Measurements from ENCODE around the gene CTIF. TPM values are rescaled to one million over a fixed set of nuclear protein-coding genes. Genes with fewer than 3 reads are reported as not detected.

The CTIF gene
- total RNA-seq, 2 experiments from 2014 or later: 0.06 to 0.38 TPM

- intact Hi-C loops (cut with micrococcal nuclease; ENCODE audit: unreplicated experiment): no loop called here
These were observed 51.8 kb downstream of the CTIF start for GRCh38 chr18:48590678-48591077.

DNA sequence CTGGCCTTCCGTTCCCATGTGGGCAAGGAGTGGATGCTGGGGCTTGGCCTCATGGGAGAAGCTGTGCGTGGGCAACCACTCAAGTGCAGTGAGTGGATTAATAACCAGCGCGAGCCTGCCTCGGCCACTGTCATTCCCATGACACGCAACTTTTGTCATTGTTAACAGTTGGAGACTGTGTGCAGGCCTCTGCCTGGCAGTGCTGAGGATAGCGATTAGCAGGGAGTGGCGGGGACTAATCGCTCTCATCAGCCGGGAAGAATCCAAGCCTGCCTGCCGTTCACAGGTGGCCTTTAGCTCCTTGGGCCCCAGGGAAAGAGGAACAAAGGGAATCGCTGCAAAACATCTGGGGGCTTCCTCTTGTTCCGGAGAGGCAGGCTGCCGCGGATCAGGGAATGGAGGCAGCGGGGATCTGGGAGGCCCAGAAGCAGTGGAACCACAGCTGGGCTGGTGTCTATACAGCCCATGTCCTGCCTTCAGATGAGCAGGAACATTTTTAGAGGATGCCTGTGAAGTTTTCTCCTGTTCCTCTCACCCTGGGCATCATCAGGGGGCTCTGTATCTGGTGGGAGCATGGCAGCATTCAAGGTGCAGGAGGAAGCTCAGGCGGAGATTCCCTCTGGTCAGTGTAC is 53.8 kb downstream of the CTIF start:
- no peak overlapping the region for H3K4me2 ChIP-seq (ENCODE audit: low read length)
- H3K4me3 ChIP-seq (ENCODE audit: low read depth, low read length, poor library complexity, severe bottlenecking): no peak overlapping the region
- H3K36me3 ChIP-seq (ENCODE audit: insufficient read depth, low read length): no peaks in the 10 kb centered on the region
- no peaks in the 10 kb centered on the region for H3K9me2 ChIP-seq (ENCODE audit: insufficient read depth, low read length)
- DNase-seq (ENCODE audit: low spot score): no peak
- no peaks in the 10 kb centered on the region for H3K79me2 ChIP-seq (ENCODE audit: insufficient read depth, low read depth, low read length)
- no peak overlapping the region for H3K27ac ChIP-seq (ENCODE audit: low read depth, low read length, poor library complexity, severe bottlenecking)
- ChIA-PET POLR2A (interaction anchor here (0.6 kb wide), 1 partner anchor 1178 kb away, joined by 4 read pairs; no protein-coding TSS in a partner anchor), CTCF (ENCODE audit: unreplicated experiment) (no interaction called here)
- no peaks in the 10 kb centered on the region for H3K4me1 ChIP-seq (ENCODE audit: insufficient read depth, low read length, poor library complexity, severe bottlenecking)
- H4K20me1 ChIP-seq (ENCODE audit: insufficient read depth, low read length): no peaks in the 10 kb centered on the region
- no peak overlapping the region for H2AFZ ChIP-seq (ENCODE audit: low read length)
- TF ChIP-seq CTCF (conservative IDR thresholded peaks at IDR 0.05; ENCODE audit: low read length): no peak
- TF ChIP-seq EZH2phosphoT487 (IDR thresholded peaks at IDR 0.05; ENCODE audit: borderline replicate concordance, low read depth, low read length): no peak
- no peaks in the 10 kb centered on the region for H3K9me3 ChIP-seq (ENCODE audit: low read length)
- no TSS peak for BruUV-seq (replicated peaks)
- intact Hi-C loops (cut with micrococcal nuclease; ENCODE audit: unreplicated experiment): no loop called here

More at GRCh38 chr18:48590678-48591077, 51.8 kb downstream of the CTIF start:
- TF ChIP-seq CTCF (conservative IDR thresholded peaks at IDR 0.05; ENCODE audit: low read length): no peak
- no peak for TF ChIP-seq EZH2phosphoT487 (IDR thresholded peaks at IDR 0.05; ENCODE audit: borderline replicate concordance, low read depth, low read length)
- DNase-seq (ENCODE audit: low spot score): no peak
- H2AFZ ChIP-seq (ENCODE audit: low read length): no peak overlapping the region
- no peaks in the 10 kb centered on the region for H4K20me1 ChIP-seq (ENCODE audit: insufficient read depth, low read length)
- no peaks in the 10 kb centered on the region for H3K9me2 ChIP-seq (ENCODE audit: insufficient read depth, low read length)
- H3K9me3 ChIP-seq (ENCODE audit: low read length): no peaks in the 10 kb centered on the region
- no peaks in the 10 kb centered on the region for H3K36me3 ChIP-seq (ENCODE audit: insufficient read depth, low read length)
- BruUV-seq (replicated peaks): no TSS peak
- no peak overlapping the region for H3K4me2 ChIP-seq (ENCODE audit: low read length)
- no peak overlapping the region for H3K27ac ChIP-seq (ENCODE audit: low read depth, low read length, poor library complexity, severe bottlenecking)
- H3K79me2 ChIP-seq (ENCODE audit: insufficient read depth, low read depth, low read length): no peaks in the 10 kb centered on the region
- CTCF ChIA-PET (ENCODE audit: unreplicated experiment): no interaction called here
- H3K4me1 ChIP-seq (ENCODE audit: insufficient read depth, low read length, poor library complexity, severe bottlenecking): no peaks in the 10 kb centered on the region
- H3K4me3 ChIP-seq (ENCODE audit: low read depth, low read length, poor library complexity, severe bottlenecking): no peak overlapping the region
- POLR2A ChIA-PET: no interaction called here

DNA sequence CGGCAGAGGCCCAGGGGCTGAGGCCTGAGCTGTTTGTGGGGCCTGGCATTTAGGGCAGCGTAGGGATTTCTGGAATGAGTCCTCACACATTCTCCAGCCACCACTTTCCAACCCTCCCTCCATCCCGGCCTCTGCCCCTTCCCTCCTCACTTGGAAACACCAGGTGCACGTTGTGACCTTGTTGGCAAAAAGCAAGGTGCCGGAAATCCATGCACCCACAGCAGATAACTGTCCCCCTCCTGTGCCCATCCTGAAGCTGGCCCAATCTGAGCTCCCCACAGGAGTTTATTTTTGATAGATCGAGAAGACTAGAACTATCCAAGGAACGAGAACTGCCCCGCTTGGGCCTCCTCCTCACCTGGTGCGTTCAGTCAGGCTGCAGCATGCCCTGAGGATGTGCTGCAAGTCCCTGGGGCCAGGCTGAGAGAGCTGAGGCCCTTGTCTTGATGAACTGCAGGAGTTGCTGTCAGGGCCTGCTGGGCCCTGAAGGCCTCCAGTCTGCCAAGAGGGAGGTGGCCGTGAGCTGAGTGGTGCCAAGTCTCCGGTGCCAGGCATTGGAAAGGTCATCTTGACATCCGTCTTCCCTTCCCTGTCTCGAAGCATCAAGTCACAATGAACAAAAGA is 55.8 kb downstream of the CTIF start:
- ChIA-PET CTCF (ENCODE audit: unreplicated experiment) (no interaction called here), POLR2A (interaction anchor here (1.4 kb wide), 1 partner anchor 10 kb away, joined by 3 read pairs; no protein-coding TSS in a partner anchor)
- no peak for DNase-seq (ENCODE audit: low spot score)
- Histone ChIP-seq H3K9me2 (ENCODE audit: insufficient read depth, low read length) (no peaks in the 10 kb centered on the region), H3K4me3 (ENCODE audit: low read depth, low read length, poor library complexity, severe bottlenecking) (no peak overlapping the region), H3K4me2 (ENCODE audit: low read length) (no peak overlapping the region), H3K9me3 (ENCODE audit: low read length) (no peaks in the 10 kb centered on the region), H3K4me1 (ENCODE audit: insufficient read depth, low read length, poor library complexity, severe bottlenecking) (no peaks in the 10 kb centered on the region), H3K27ac (ENCODE audit: low read depth, low read length, poor library complexity, severe bottlenecking) (no peak overlapping the region), H4K20me1 (ENCODE audit: insufficient read depth, low read length) (no peaks in the 10 kb centered on the region), H3K79me2 (ENCODE audit: insufficient read depth, low read depth, low read length) (no peaks in the 10 kb centered on the region), H2AFZ (ENCODE audit: low read length) (no peak overlapping the region), H3K36me3 (ENCODE audit: insufficient read depth, low read length) (no peaks in the 10 kb centered on the region)
- BruUV-seq (replicated peaks): no TSS peak
- no peak for TF ChIP-seq CTCF (conservative IDR thresholded peaks at IDR 0.05; ENCODE audit: low read length)
- intact Hi-C loops (cut with micrococcal nuclease; ENCODE audit: unreplicated experiment): no loop called here

Data from OCI-LY7 (cell line).